GM18502 (cell line): ENCODE data around the gene HOXD1.

Experiments
- ATAC-seq: cut with Tn5 transposase; IDR thresholded peaks from one replicate; pipeline ENCODE4 v1.9.1; 2021; ENCODE audit warnings: mild to moderate bottlenecking; ENCODE audit not compliant: unreplicated experiment, poor library complexity

HOXD1 gene

GRCh38 chr2:176164611-176165369 is 23.7 kb upstream of the HOXD1 start:
- no peak for ATAC-seq

- no peak for ATAC-seq
Observed at GRCh38 chr2:176165370-176166050, 23.0 kb upstream of the HOXD1 start.

GRCh38 chr2:176166272-176166671 is 22.2 kb upstream of the HOXD1 start:
- no peak for ATAC-seq

- no peak for ATAC-seq
Observed at GRCh38 chr2:176167398-176167797, 21.1 kb upstream of the HOXD1 start.

GRCh38 chr2:176169181-176169580 is 19.3 kb upstream of the HOXD1 start:
- no peak for ATAC-seq

GRCh38 chr2:176169711-176170110 is 18.8 kb upstream of the HOXD1 start:
- no peak for ATAC-seq

- ATAC-seq: no peak
Observed at GRCh38 chr2:176170602-176171305, 17.7 kb upstream of the HOXD1 start.

GRCh38 chr2:176171351-176172006 is 17.0 kb upstream of the HOXD1 start:
- ATAC-seq: no peak

- no peak for ATAC-seq
Observed at GRCh38 chr2:176172007-176172894, 16.2 kb upstream of the HOXD1 start.

- ATAC-seq: no peak
Observed at GRCh38 chr2:176172895-176173566, 15.4 kb upstream of the HOXD1 start.

- ATAC-seq: no peak
Observed at GRCh38 chr2:176173567-176174381, 14.7 kb upstream of the HOXD1 start.

- ATAC-seq: no peak
Observed at GRCh38 chr2:176174382-176174823, 14.1 kb upstream of the HOXD1 start.

GRCh38 chr2:176174824-176175708 is 13.4 kb upstream of the HOXD1 start:
- no peak for ATAC-seq

GRCh38 chr2:176175709-176176607 is 12.5 kb upstream of the HOXD1 start:
- ATAC-seq: no peak

- no peak for ATAC-seq
Observed at GRCh38 chr2:176177580-176178037, 10.9 kb upstream of the HOXD1 start.

- ATAC-seq: no peak
Observed at GRCh38 chr2:176178038-176178756, 10.3 kb upstream of the HOXD1 start.
